HL-60 (cell line): ENCODE results near the gene NFATC4.

Experiments used
- CTCF ChIP-seq: IDR thresholded peaks from one replicate; pipeline ENCODE4 v1.5.1; 2011; ENCODE audit warnings: low read length, control low read depth, inconsistent platforms; ENCODE audit not compliant: insufficient read depth
- POLR2AphosphoS5 ChIP-seq: IDR thresholded peaks from 2 replicates; pipeline ENCODE4 v1.6.1; 2012; ENCODE audit warnings: low read depth

- TF ChIP-seq CTCF, result no peak
- TF ChIP-seq POLR2AphosphoS5, result no peak
These were observed 36.2 kb upstream of the NFATC4 start for GRCh38 chr14:24331731-24332267.
